Subcutaneous abdominal adipose tissue (tissue), 5 donors: ENCODE results near the gene SPATA16.
"Not testable (repeated sequence)": the region's sequence is repeated elsewhere in the genome, so short reads cannot be mapped to it uniquely, and the experiment has no call there.

Experiments used
- H3K27ac ChIP-seq: one replicate; pipeline ENCODE4 v1.7.0; 2013; ENCODE audit warnings: low read depth, mild to moderate bottlenecking, inconsistent platforms, low read length, moderate library complexity
- H3K27me3 ChIP-seq, 5 donors: one replicate each; pipeline ENCODE4 v1.7.0; 2013; ENCODE audit warnings: low read length in 5 of 5, inconsistent platforms in 1 of 5; ENCODE audit not compliant: control insufficient read depth in 5 of 5, insufficient read depth in 4 of 5
- H3K36me3 ChIP-seq, 5 donors: one replicate each; pipeline ENCODE4 v1.7.0; 2013; ENCODE audit warnings: low read length in 5 of 5; ENCODE audit not compliant: control insufficient read depth in 5 of 5, insufficient read depth in 5 of 5
- H3K4me1 ChIP-seq, 5 donors: one replicate each; pipeline ENCODE4 v1.7.0; 2013; ENCODE audit warnings: low read length in 5 of 5, mild to moderate bottlenecking in 3 of 5, moderate library complexity in 1 of 5; ENCODE audit not compliant: control insufficient read depth in 5 of 5, insufficient read depth in 5 of 5
- H3K4me3 ChIP-seq, 5 donors: one replicate each; pipeline ENCODE4 v1.7.0; 2013; ENCODE audit warnings: low read length in 5 of 5, low read depth in 1 of 5
- H3K9ac ChIP-seq, 5 donors: one replicate each; pipeline ENCODE4 v1.7.0; 2013; ENCODE audit warnings: low read length in 5 of 5, mild to moderate bottlenecking in 4 of 5, moderate library complexity in 3 of 5
- H3K9me3 ChIP-seq, 5 donors: one replicate each; pipeline ENCODE4 v1.7.0; 2013; ENCODE audit warnings: low read length in 5 of 5; ENCODE audit not compliant: control insufficient read depth in 5 of 5
- donor health status: healthy.
- donor health status: healthy.
- donor health status: healthy.
- donor health status: healthy.
- donor health status: healthy.

The SPATA16 gene

DNA sequence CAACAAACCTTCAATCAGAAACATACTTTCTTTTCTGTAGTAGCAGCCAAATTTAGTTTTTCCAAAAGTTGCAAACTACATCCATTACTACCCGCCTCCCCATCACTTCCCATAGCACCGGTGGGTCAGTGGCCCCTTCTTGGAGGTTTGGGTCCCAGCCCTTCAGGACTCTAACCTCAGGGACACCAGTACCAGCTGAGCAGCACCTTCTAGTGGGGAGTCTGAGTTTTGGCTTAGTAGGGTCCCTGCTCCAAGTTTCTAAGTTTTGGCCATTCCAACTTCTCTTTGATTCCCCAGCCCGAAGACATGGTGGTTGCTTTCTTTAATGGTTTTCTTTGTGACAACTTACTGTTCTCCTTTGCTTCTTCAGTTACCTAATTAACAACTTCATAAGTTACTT lies 229.9 kb downstream of the SPATA16 start:
- no peak overlapping the region for H3K9ac ChIP-seq
- no peak overlapping the region for H3K27ac ChIP-seq
- no peaks in the 10 kb centered on the region for H3K36me3 ChIP-seq
- H3K4me1 ChIP-seq = no peaks in the 10 kb centered on the region
- H3K9me3 ChIP-seq = no peaks in the 10 kb centered on the region
- no peaks in the 10 kb centered on the region for H3K27me3 ChIP-seq
- no peak overlapping the region for H3K4me3 ChIP-seq

DNA sequence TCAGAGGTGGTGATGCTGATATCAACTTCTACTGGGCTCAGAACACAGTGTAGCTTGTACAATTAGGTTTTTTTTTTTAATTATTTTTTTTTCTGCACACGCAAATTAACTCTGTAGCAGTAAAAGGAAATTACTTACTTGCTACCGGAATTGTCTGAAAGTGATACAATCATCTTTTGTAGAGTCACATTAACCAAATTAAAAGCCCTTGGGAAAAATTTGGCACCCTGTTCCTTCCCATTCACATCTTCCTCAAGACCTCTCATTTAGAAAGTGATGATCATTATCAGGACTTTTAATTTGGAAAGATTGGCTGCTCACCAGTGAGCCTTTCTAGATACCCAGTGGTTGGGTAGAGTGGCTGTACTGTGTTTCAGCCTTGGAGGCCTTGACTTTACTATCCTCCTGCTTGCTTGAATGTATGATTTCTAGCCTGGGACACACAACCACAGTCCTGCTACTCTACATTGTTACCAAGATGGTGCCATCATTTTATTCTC lies 232.2 kb downstream of the SPATA16 start:
- peaks cover 0 to 4% (median 0%) of the 10 kb centered on the region in 5 donors for H3K4me1 ChIP-seq
- no peak overlapping the region for H3K27ac ChIP-seq
- H3K9ac ChIP-seq = no peak overlapping the region
- no peaks in the 10 kb centered on the region for H3K9me3 ChIP-seq
- H3K36me3 ChIP-seq = no peaks in the 10 kb centered on the region
- H3K4me3 ChIP-seq = no peak overlapping the region
- H3K27me3 ChIP-seq = no peaks in the 10 kb centered on the region

DNA sequence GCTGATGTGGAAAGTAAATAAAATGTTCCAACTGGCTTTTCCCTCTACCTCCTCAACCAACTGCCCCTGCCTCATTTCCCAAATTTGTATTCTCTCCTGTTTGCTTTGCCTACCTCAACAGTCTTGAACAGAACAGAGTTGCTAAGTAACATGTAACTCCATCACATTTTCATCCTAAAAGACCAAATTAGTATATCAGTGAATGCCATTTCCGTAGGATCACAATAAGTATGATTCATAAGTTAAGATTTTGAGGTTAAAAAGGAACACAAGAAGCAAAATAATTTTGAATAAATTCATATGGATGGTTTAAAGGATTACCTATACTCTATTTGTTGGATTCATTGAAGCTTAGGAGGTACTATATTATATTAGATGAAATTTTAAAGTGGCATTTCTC lies 235.6 kb downstream of the SPATA16 start:
- H3K27me3 ChIP-seq = no peaks in the 10 kb centered on the region
- no peaks in the 10 kb centered on the region for H3K36me3 ChIP-seq
- no peak overlapping the region for H3K9ac ChIP-seq
- H3K27ac ChIP-seq = no peak overlapping the region
- peaks cover 0 to 4% (median 0%) of the 10 kb centered on the region in 5 donors for H3K4me1 ChIP-seq
- no peaks in the 10 kb centered on the region for H3K9me3 ChIP-seq
- H3K4me3 ChIP-seq = no peak overlapping the region

DNA sequence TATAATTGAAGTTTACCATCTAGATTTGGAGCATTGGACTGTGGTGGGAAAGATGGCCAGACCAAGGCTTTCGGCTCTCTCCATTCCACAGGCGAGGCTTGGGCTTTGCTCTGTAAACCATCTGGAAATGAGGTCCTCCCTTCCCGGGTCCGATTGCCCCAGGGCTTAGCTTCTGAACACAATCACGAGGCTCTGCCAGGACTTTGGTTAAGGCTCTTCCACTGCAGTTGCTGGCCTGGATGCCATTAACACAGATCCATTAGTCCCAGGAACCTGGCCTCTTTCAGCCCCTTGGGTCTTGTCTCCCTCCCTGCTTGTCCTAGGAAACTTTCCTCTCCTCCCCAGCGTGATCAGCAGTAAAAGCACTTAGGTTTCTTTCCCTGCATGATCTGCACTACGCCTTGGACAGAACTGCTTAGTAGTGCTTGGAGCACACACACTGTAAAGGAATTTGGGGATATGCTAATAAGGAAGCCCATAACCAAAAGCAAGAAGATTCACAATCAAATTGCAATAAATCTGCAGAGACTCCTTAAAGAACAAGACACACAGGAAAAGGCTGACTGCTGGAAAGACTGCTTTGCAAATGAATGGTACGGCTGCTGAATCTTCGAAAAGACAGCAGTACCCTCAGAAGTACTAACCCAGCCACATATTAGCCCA lies 236.2 kb downstream of the SPATA16 start:
- no peaks in the 10 kb centered on the region for H3K36me3 ChIP-seq
- H3K4me1 ChIP-seq = peaks cover 0 to 4% (median 0%) of the 10 kb centered on the region in 5 donors
- no peaks in the 10 kb centered on the region for H3K9me3 ChIP-seq
- H3K27me3 ChIP-seq = no peaks in the 10 kb centered on the region
- no peak overlapping the region for H3K4me3 ChIP-seq
- H3K27ac ChIP-seq = no peak overlapping the region
- no peak overlapping the region for H3K9ac ChIP-seq

DNA sequence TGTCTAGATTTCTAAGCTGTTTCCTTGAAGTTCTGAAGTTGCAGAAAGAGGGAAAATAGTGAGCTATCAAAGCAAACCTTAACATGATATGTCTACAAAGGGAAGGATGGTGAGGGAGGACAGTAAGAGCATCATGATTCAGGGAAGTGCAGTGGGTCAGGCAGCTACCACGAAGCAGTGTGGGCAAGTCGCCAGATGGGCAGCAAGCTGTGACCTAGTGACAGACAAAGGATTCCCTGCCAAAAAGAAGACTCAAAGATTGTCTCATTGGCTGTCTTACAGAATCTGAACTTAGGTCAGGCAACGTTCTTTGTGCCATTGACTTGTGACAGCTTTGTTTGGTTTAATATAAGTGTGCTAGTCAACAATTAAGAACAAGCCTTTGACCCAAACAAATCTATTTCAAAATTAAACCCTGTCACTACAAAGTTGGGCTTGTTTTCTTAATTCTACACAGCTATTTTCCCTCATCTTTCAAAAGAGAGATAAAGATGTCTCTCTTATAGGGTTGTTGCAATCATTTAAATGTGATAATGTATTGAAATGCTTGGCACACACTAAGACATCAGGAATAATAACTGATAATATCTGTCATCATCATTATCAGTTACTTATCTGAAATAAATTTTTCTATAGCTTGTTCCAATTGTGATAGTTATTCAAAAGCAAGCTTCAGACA lies 237.3 kb downstream of the SPATA16 start:
- Histone ChIP-seq H3K27ac (no peak overlapping the region), H3K36me3 (no peaks in the 10 kb centered on the region), H3K9me3 (peaks cover 0 to 2% (median 0%) of the 10 kb centered on the region in 5 donors), H3K9ac (no peak overlapping the region), H3K27me3 (no peaks in the 10 kb centered on the region), H3K4me1 (peaks cover 0 to 4% (median 0%) of the 10 kb centered on the region in 5 donors), H3K4me3 (no peak overlapping the region)

DNA sequence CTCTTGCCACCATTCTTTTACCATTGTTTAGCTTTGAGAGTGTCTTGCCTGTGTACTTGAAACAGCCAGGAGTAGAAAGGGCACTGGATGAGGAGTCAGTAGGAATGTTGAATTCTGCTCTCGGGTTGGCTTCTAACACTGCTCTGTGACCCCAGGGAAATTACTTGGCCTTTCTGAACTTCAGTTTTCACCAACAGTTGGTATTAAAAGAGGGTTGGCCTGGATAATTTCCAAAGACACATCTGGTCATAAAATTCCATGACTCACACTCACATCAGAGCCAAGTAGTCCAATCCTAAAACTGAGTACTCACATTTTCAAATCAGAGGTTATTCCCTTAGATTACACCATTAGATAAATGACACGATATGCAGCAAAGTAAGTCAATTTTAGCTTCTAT lies 248.9 kb downstream of the SPATA16 start:
- no peak overlapping the region for H3K27ac ChIP-seq
- no peak overlapping the region for H3K9ac ChIP-seq
- H3K4me1 ChIP-seq = peaks cover 0 to 6% (median 5%) of the 10 kb centered on the region in 5 donors
- no peaks in the 10 kb centered on the region for H3K27me3 ChIP-seq
- peaks cover 0 to 6% (median 0%) of the 10 kb centered on the region in 5 donors for H3K9me3 ChIP-seq
- no peak overlapping the region for H3K4me3 ChIP-seq
- no peaks in the 10 kb centered on the region for H3K36me3 ChIP-seq

DNA sequence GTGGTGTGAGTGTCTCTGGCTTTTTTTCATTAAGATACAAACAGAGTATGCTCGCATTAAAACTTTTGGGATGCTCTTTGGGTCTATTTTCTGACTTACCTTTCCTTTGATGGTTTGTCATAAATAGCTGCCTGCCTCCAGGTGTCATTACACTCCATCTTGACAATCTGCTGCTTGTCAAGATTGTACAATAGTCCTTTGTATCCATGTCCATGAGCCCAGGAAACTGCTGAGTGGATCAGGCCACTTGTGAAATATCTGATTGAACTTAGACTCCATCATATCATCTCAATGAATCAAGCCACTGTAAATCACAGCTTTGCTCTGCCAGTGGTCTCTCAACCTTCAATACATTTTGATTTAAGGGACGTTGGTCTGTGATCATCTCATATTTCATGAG lies 255.3 kb downstream of the SPATA16 start:
- H3K9ac ChIP-seq = no peak overlapping the region
- H3K4me3 ChIP-seq = no peak overlapping the region
- no peaks in the 10 kb centered on the region for H3K36me3 ChIP-seq
- H3K9me3 ChIP-seq = peaks cover 0 to 10% (median 0%) of the 10 kb centered on the region in 5 donors
- no peaks in the 10 kb centered on the region for H3K27me3 ChIP-seq
- no peak overlapping the region for H3K27ac ChIP-seq
- H3K4me1 ChIP-seq = no peaks in the 10 kb centered on the region

DNA sequence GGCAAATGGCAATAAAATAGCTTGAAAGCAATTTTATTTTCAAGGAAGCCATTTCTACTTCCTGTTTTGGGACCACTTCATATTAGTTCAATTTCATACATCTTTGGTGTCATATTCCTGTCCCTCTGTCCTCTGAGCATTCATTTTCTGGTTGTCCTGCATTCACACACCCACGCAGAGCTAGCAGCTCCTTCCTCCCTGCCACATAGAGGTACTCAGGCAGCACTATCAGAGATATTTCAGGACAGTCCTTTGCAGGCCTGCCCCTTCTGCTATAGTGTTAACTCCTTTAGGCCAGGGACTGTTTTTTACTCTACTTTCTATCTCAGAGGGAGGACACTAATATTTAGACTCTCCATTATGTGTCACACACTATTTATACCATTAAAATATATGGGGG lies 258.5 kb downstream of the SPATA16 start:
- no peak overlapping the region for H3K9ac ChIP-seq
- H3K9me3 ChIP-seq = peaks cover 0 to 8% (median 0%) of the 10 kb centered on the region in 5 donors
- H3K4me3 ChIP-seq = no peak overlapping the region
- H3K4me1 ChIP-seq = no peaks in the 10 kb centered on the region
- H3K27ac ChIP-seq = no peak overlapping the region
- no peaks in the 10 kb centered on the region for H3K27me3 ChIP-seq
- H3K36me3 ChIP-seq = no peaks in the 10 kb centered on the region

DNA sequence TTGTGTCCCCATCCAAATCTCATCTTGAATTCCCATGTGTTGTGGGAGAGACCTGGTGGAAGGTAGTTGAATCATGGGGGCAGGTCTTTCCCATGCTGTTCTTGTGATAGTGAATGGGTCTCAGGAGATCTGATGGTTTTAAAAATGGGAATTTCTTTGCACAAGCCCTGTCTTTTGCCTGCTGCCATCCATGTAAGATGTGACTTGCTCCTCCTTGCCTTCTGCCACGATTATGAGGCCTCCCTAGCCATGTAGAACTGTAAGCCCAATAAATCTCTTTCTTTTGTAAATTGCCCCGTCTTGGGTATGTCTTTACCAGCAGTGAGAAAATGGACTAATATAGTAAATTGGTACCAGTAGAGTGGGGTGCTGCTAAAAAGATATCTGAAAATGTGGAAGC lies 261.7 kb downstream of the SPATA16 start:
- H3K9me3 ChIP-seq, H3K27me3 ChIP-seq, H3K36me3 ChIP-seq, H3K4me3 ChIP-seq, H3K27ac ChIP-seq, H3K9ac ChIP-seq, H3K4me1 ChIP-seq: not testable (repeated sequence)

DNA sequence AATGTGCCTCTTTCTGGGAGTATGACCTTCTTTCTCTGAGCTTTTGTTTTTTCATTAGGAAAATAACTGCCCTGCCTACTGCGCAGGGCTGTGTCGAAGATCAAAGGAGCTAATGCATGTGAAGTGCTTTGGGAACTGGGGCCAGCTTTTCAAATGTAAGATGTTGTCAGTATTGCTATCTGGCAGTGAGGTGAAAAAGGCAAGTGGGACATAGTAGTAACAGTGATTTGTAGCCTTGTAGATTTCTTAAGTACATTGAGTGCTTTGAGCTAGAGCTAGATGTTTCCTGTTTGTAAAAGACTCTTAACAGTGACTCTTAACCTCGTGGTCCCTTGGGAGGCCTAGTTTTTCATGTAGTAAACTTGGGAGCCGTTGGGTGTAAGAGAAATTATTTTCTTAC lies 264.0 kb downstream of the SPATA16 start:
- Histone ChIP-seq H3K27ac (no peak overlapping the region), H3K9ac (no peak overlapping the region)

More for the DNA sequence above, 264.0 kb downstream of the SPATA16 start:
- Histone ChIP-seq H3K4me3 (no peak overlapping the region), H3K27me3 (no peaks in the 10 kb centered on the region), H3K9me3 (peaks cover 0 to 8% (median 0%) of the 10 kb centered on the region in 5 donors), H3K36me3 (no peaks in the 10 kb centered on the region), H3K4me1 (no peaks in the 10 kb centered on the region)
